Gastroesophageal sphincter (tissue), 4 donors: Measurements from ENCODE around the gene NIP7. TPM values are rescaled to one million over a fixed set of nuclear protein-coding genes. Genes with fewer than 3 reads are reported as not detected.

Source experiments
- ATAC-seq: fragments of 150-250 bp; one replicate; pipeline ENCODE4 v1.9.1; 2016; ENCODE audit warnings: mild to moderate bottlenecking, moderate library complexity
- H3K27ac ChIP-seq, 4 donors: fragments of 200-600 bp; sonication (generic) in 3 of 4; 1 replicate in 3 of 4; 2 replicates in 1 of 4; pipeline ENCODE4 v1.5.1; 2016 to 2019
- H3K27me3 ChIP-seq: fragments of 200-600 bp; sonication (generic); one replicate; pipeline ENCODE4 v1.5.1; 2019
- H3K36me3 ChIP-seq, 2 donors: fragments of 200-600 bp; sonication (generic); one replicate each; pipeline ENCODE4 v1.5.1; 2019; ENCODE audit warnings: control low read depth in 1 of 2
- H3K4me1 ChIP-seq, 3 donors: fragments of 200-600 bp; sonication (generic); 1 replicate in 2 of 3; 2 replicates in 1 of 3; pipeline ENCODE4 v1.5.1; 2016 to 2019; ENCODE audit warnings: control low read depth in 2 of 3
- H3K4me3 ChIP-seq, 2 donors: fragments of 200-600 bp; sonication (generic); one replicate each; pipeline ENCODE4 v1.5.1; 2019; ENCODE audit warnings: mild to moderate bottlenecking in 1 of 2, moderate library complexity in 1 of 2
- H3K9me3 ChIP-seq, 3 donors: fragments of 200-600 bp; sonication (generic); one replicate each; pipeline ENCODE4 v1.5.1; 2017 to 2019; ENCODE audit warnings: control low read depth in 2 of 3
- EP300 ChIP-seq: sonication (generic); formaldehyde crosslinking; IDR thresholded peaks from one replicate; pipeline ENCODE4 v1.6.1; 2017; ENCODE audit warnings: antibody characterized with exemption, mild to moderate bottlenecking
- POLR2A ChIP-seq, 2 donors: fragments of 450-650 bp; IDR thresholded peaks; one replicate each; pipeline ENCODE4 v1.6.1; 2017; ENCODE audit warnings: antibody characterized with exemption in 2 of 2, mild to moderate bottlenecking in 2 of 2, moderate library complexity in 1 of 2
- POLR2AphosphoS5 ChIP-seq: sonication (generic); formaldehyde crosslinking; IDR thresholded peaks from one replicate; pipeline ENCODE4 v1.6.1; 2017; ENCODE audit warnings: antibody characterized with exemption
- WGBS, 2 donors: methylation state at CpG; one replicate each; pipeline ENCODE4 v1.1.5; 2018; ENCODE audit warnings: low coverage in 1 of 2; 5-methylcytosine and 5-hydroxymethylcytosine counted together
- total RNA-seq, 4 donors: library from RNA; depleted of rRNA; stranded (reverse); fragments of >200 nt; gene quantifications; one replicate each; pipeline ENCODE4 v1.1.0, GENCODE V29; 2016
- TF ChIP-seq, protein P1 (sequence below), 4 experiments: fragments of 200-600 bp in 2 of 4; fragments of 450-650 bp in 2 of 4; sonication (generic) in 1 of 4; IDR thresholded peaks; one replicate each; pipeline ENCODE4 v1.5.1; 2017 to 2019; ENCODE audit warnings: antibody characterized with exemption in 4 of 4, mild to moderate bottlenecking in 2 of 4, moderate library complexity in 2 of 4

Gene NIP7
- total RNA-seq, 4 donors from 2014 or later, result 7.5 to 18.9 (median 15.0) TPM

DNA sequence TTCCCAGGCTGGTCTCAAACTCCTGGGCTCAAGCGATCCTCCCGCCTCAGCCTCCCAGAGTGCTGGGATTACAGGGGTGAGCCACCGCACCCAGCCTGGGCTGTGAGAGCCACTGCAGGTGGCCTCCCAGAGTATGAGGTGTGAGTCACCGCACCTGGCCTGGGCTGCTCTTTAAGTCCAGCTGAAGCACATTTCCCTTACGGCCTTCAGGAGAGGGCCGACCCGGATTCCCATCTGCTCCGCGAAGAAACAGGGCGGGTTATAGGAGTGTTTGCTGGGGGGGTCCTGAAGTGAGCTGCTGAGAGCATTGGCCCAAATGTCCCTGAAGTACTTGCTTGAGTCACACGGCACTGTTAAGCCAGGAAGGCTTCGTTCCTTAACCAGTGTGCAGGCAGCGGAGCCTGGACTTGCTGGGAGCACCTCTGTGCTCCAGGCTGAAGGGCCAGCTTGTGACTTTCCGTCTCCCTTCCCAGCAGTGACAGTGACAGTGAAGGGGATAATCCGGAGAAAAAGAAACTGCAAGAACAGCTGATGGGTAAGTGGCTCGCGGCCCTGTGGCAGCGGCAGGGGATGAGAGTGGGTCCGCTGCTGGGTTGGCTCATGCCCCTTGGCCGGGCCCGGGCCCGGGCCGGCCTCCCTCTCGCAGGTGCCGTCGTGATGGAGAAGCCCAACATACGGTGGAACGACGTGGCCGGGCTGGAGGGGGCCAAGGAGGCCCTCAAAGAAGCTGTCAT lies 21.2 kb upstream of the NIP7 start:
- no peaks in the 10 kb centered on the region for H3K9me3 ChIP-seq
- no peak for TF ChIP-seq EP300
- no peak for TF ChIP-seq POLR2AphosphoS5
- TF ChIP-seq, protein P1, sequence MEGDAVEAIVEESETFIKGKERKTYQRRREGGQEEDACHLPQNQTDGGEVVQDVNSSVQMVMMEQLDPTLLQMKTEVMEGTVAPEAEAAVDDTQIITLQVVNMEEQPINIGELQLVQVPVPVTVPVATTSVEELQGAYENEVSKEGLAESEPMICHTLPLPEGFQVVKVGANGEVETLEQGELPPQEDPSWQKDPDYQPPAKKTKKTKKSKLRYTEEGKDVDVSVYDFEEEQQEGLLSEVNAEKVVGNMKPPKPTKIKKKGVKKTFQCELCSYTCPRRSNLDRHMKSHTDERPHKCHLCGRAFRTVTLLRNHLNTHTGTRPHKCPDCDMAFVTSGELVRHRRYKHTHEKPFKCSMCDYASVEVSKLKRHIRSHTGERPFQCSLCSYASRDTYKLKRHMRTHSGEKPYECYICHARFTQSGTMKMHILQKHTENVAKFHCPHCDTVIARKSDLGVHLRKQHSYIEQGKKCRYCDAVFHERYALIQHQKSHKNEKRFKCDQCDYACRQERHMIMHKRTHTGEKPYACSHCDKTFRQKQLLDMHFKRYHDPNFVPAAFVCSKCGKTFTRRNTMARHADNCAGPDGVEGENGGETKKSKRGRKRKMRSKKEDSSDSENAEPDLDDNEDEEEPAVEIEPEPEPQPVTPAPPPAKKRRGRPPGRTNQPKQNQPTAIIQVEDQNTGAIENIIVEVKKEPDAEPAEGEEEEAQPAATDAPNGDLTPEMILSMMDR (IDR thresholded peaks at IDR 0.05), result no peak
- TF ChIP-seq POLR2A (IDR thresholded peaks at IDR 0.05), result no peak
- H3K36me3 ChIP-seq, result peaks cover 0 to 100% of the 10 kb centered on the region in 2 donors
- no peak for ATAC-seq
- H3K4me1 ChIP-seq, result peaks cover 0 to 22% (median 0%) of the 10 kb centered on the region in 3 donors
- H3K4me3 ChIP-seq, result no peak overlapping the region
- 100% methylated on average over 2 of the region's 30 CpGs; no CpG with 5 or more reads in 1 of the 2 donors for WGBS, 2 donors
- H3K27me3 ChIP-seq, result no peaks in the 10 kb centered on the region
- no peak overlapping the region for H3K27ac ChIP-seq

DNA sequence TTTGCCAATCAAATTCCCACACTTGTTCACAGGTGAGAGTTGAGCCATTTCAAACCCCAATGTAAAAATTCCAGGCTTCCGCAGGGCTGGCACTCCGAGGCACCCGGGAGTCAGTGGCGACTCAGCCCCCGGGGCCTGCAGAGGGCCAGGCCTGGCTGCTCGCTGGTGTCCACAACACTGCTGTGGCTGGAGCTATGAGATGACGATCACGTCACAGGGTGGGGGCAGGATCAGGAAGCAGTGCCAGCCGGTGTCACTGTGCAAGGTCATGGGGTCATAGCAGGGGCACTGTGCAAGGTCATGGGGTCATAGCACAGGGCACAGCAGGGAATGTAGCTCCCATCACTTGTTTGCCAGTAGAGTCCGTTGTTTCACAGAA lies 20.7 kb upstream of the NIP7 start:
- Histone ChIP-seq H3K36me3 (peaks cover 0 to 100% of the 10 kb centered on the region in 2 donors), H3K4me3 (no peak overlapping the region), H3K4me1 (peaks cover 0 to 18% (median 0%) of the 10 kb centered on the region in 3 donors), H3K27me3 (no peaks in the 10 kb centered on the region), H3K27ac (no peak overlapping the region), H3K9me3 (no peaks in the 10 kb centered on the region)
- no peak for ATAC-seq
- WGBS, 2 donors, result 38 to 86% methylated on average over 1 to 2 of the region's 10 CpGs
- TF ChIP-seq POLR2AphosphoS5, result no peak

DNA sequence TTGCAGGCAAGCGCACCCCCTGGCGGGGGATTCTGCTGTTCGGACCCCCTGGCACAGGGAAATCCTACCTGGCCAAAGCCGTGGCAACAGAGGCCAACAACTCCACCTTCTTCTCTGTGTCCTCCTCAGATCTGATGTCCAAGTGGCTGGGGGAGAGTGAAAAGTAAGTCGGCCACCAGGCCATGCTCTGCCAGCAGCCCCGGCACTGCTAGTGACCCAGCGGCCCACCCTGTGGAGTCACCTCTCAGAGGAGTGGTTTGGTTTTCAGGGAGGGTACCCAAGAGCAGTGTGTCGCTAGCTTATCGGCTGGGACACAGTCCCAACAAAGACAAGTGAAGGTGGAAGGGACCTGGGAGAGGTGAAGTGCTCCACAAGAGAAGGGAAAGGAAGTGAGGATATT lies 20.2 kb upstream of the NIP7 start:
- WGBS, 2 donors, result 74 to 80% methylated on average over 1 to 3 of the region's 9 CpGs
- no peak overlapping the region for H3K27ac ChIP-seq
- H3K36me3 ChIP-seq, result peaks cover 0 to 100% of the 10 kb centered on the region in 2 donors
- no peak for ATAC-seq
- H3K9me3 ChIP-seq, result no peaks in the 10 kb centered on the region
- H3K4me3 ChIP-seq, result no peak overlapping the region
- no peaks in the 10 kb centered on the region for H3K27me3 ChIP-seq
- peaks cover 0 to 18% (median 0%) of the 10 kb centered on the region in 3 donors for H3K4me1 ChIP-seq
- TF ChIP-seq EP300 (no peak), POLR2A (IDR thresholded peaks at IDR 0.05) (no peak), POLR2AphosphoS5 (no peak)
- TF ChIP-seq, protein P1 (IDR thresholded peaks at IDR 0.05), result no peak

DNA sequence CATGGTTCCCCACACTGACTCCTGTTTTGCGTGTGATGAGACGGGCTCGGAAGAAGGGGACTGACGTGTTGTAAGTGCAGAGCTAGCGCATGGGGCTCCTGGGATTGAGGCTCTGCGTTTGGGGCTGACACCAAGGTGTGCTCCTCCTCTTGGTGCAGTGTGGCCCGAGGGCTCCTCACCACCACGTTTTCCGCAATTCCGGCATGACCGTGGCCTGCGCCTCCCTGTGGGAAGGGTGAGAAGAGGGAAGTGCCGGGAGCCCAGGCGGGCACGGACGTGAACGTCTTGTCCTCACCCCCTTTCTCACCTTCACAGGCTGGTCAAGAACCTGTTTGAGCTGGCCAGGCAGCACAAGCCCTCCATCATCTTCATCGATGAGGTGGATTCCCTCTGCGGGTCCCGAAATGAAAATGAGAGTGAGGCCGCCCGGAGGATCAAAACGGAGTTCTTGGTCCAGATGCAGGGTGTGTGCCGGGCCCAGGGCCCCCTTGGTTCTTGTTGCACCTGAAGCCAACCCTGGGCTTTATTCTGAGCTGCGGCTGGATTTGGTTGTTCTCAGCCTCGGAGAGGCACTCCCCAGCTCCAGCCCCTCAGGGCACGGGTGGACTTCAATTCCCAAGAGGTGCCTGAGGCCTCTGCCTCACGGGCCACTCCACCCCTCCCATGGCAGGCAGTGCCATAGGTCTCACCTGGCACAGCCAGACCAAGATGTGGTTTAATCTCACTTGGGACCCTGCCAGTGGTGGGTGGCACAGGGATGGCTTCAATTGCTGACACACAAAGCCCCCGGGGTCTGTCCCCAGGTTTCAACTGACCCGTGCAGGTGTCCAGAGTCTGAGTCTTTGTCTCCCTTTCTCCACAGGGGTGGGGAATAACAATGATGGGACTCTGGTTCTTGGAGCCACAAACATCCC lies 19.5 kb upstream of the NIP7 start:
- no peak for ATAC-seq
- WGBS, 2 donors, result 80 to 82% methylated on average over 6 to 12 of the region's 30 CpGs
- H3K36me3 ChIP-seq, result peaks cover 0 to 100% of the 10 kb centered on the region in 2 donors
- H3K4me3 ChIP-seq, result no peak overlapping the region
- H3K4me1 ChIP-seq, result peaks cover 0 to 18% (median 0%) of the 10 kb centered on the region in 3 donors
- H3K9me3 ChIP-seq, result no peaks in the 10 kb centered on the region
- no peak overlapping the region for H3K27ac ChIP-seq
- TF ChIP-seq POLR2AphosphoS5 (no peak), POLR2A (IDR thresholded peaks at IDR 0.05) (no peak), EP300 (no peak)
- TF ChIP-seq, protein P1 (IDR thresholded peaks at IDR 0.05), result no peak
- no peaks in the 10 kb centered on the region for H3K27me3 ChIP-seq

DNA sequence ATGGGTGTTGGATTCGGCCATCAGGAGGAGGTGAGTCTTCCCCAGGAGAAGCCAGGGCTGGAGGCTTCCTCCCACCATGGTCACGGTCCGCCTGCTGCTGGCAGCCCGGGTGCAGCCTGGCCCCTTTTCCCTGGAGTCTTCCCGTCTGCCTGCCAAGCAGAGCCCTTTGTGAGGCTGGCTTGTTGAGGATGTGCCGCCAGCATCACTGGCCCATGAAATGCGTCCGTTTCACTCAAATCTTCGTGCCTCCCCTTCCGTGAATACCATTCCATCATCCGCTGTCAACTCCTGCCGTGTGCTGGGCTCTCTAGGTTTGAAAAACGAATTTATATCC lies 18.9 kb upstream of the NIP7 start:
- Histone ChIP-seq H3K27ac (no peak overlapping the region), H3K9me3 (no peaks in the 10 kb centered on the region), H3K4me3 (no peak overlapping the region), H3K27me3 (no peaks in the 10 kb centered on the region), H3K4me1 (peaks cover 0 to 15% (median 0%) of the 10 kb centered on the region in 3 donors), H3K36me3 (peaks cover 0 to 100% of the 10 kb centered on the region in 2 donors)
- 80% methylated on average over 7 of the region's 13 CpGs; no CpG with 5 or more reads in 1 of the 2 donors for WGBS, 2 donors
- TF ChIP-seq POLR2AphosphoS5 (no peak), POLR2A (IDR thresholded peaks at IDR 0.05) (no peak), EP300 (no peak)
- TF ChIP-seq, protein P1 (IDR thresholded peaks at IDR 0.05), result no peak
- ATAC-seq, result no peak
